Keratinocyte (primary cell): Measurements from ENCODE around the gene MYH6. TPM values are rescaled to one million over a fixed set of nuclear protein-coding genes. Genes with fewer than 3 reads are reported as not detected.

Experiments used
- DNase-seq: peaks from one replicate; pipeline ENCODE4 v3.0.0-alpha.2; 2011; ENCODE audit warnings: low read depth, missing footprints, low spot score
- FAIRE-seq: peaks from 2 replicates; lab custom pipeline; 2011; peaks lifted over from hg19 to GRCh38; lab: Jason Lieb, UNC
- H2AFZ ChIP-seq: 2 replicates; pipeline ENCODE4 v1.6.0; 2012; ENCODE audit warnings: low read length, control low read depth, inconsistent platforms; ENCODE audit not compliant: control insufficient read depth
- H3K27ac ChIP-seq: 2 replicates; pipeline ENCODE4 v1.5.1; 2011; ENCODE audit warnings: low read length; ENCODE audit not compliant: control insufficient read depth, insufficient read depth
- H3K27me3 ChIP-seq: 3 replicates; pipeline ENCODE4 v1.6.0; 2011; ENCODE audit warnings: low read length; ENCODE audit not compliant: control insufficient read depth, insufficient read depth; ENCODE audit errors: extremely low read depth
- H3K36me3 ChIP-seq, 2 experiments: 2 replicates in 1 of 2; 3 replicates in 1 of 2; pipeline ENCODE4 v1.5.1; 2011; ENCODE audit warnings: low read length in 2 of 2, mild to moderate bottlenecking in 1 of 2; ENCODE audit not compliant: control insufficient read depth in 2 of 2, insufficient read depth in 2 of 2; ENCODE audit errors: extremely low read depth in 1 of 2
- H3K4me1 ChIP-seq: 3 replicates; pipeline ENCODE4 v1.5.1; 2011; ENCODE audit warnings: low read length; ENCODE audit not compliant: control insufficient read depth, insufficient read depth; ENCODE audit errors: extremely low read depth
- H3K4me2 ChIP-seq: 3 replicates; pipeline ENCODE4 v1.6.0; 2011; ENCODE audit warnings: low read depth, low read length; ENCODE audit not compliant: control insufficient read depth, insufficient read depth; ENCODE audit errors: extremely low read depth
- H3K4me3 ChIP-seq, 3 experiments: fragments of 200-600 bp in 1 of 3; sonication (generic) in 1 of 3; 2 replicates in 2 of 3; 3 replicates in 1 of 3; pipeline ENCODE4 v1.5.1; 2011 to 2016; ENCODE audit warnings: low read length in 3 of 3, mild to moderate bottlenecking in 3 of 3, control low read depth in 2 of 3, inconsistent platforms in 1 of 3, low read depth in 1 of 3, mixed read lengths in 1 of 3, mixed run types in 1 of 3, moderate library complexity in 1 of 3; ENCODE audit not compliant: control insufficient read depth in 2 of 3, insufficient read depth in 2 of 3; ENCODE audit errors: extremely low read depth in 1 of 3
- H3K79me2 ChIP-seq: 2 replicates; pipeline ENCODE4 v1.6.0; 2012; ENCODE audit warnings: low read length; ENCODE audit not compliant: control insufficient read depth, insufficient read depth
- H3K9ac ChIP-seq: 3 replicates; pipeline ENCODE4 v1.6.0; 2011; ENCODE audit warnings: low read length; ENCODE audit not compliant: control insufficient read depth, insufficient read depth; ENCODE audit errors: extremely low read depth
- H3K9me1 ChIP-seq: 3 replicates; pipeline ENCODE4 v1.6.0; 2011; ENCODE audit warnings: low read length; ENCODE audit not compliant: control insufficient read depth, insufficient read depth; ENCODE audit errors: extremely low read depth
- H3K9me3 ChIP-seq: 2 replicates; pipeline ENCODE4 v1.5.1; 2012; ENCODE audit warnings: low read depth, low read length; ENCODE audit not compliant: control insufficient read depth
- H4K20me1 ChIP-seq: 3 replicates; pipeline ENCODE4 v1.6.0; 2011; ENCODE audit warnings: low read length; ENCODE audit not compliant: control insufficient read depth, insufficient read depth; ENCODE audit errors: extremely low read depth
- EZH2 ChIP-seq: IDR thresholded peaks from one replicate; pipeline ENCODE4 v1.6.1; 2012; ENCODE audit warnings: inconsistent platforms, mild to moderate bottlenecking, low read length, moderate library complexity
- dilution Hi-C: fragments of 300-500 bp; cut with MboI; formaldehyde crosslinking; loops from one replicate; pipeline ENCODE4 v1.7.0; 2020; ENCODE audit warnings: low sequenced_read_pairs; ENCODE audit not compliant: extremely low pct_ligation_motif_present
- polyA plus RNA-seq, 5 experiments: library from polyadenylated mRNA; depleted of rRNA in 3 of 5; stranded (reverse) in 3 of 5; stranded (forward) in 1 of 5; unstranded in 1 of 5; fragments of >200 nt; gene quantifications; 1 replicate in 1 of 5; 2 replicates in 3 of 5; 3 replicates in 1 of 5; pipeline versions ENCODE4 v1.2.1 to v1.2.3, GENCODE V29; 2011 to 2012; ENCODE audit warnings: missing spikeins in 2 of 5, low read depth in 1 of 5, low replicate concordance in 1 of 5
- TF ChIP-seq, protein P1 (sequence below), 3 experiments: IDR thresholded peaks in 1 of 3; conservative IDR thresholded peaks in 1 of 3; optimal IDR thresholded peaks in 1 of 3; 2 replicates in 2 of 3; 3 replicates in 1 of 3; pipeline versions ENCODE3 to v1.5.1; 2011; ENCODE audit warnings: low read length in 3 of 3, mild to moderate bottlenecking in 3 of 3, moderate library complexity in 2 of 3, control low read depth in 1 of 3, inconsistent platforms in 1 of 3; ENCODE audit not compliant: insufficient read depth in 2 of 3; ENCODE audit errors: extremely low read depth in 1 of 3

The MYH6 gene
- polyA plus RNA-seq, 1 donor (not counting 4 experiments of a cell fraction or from before 2014, with no cell fraction given) = not detected

DNA sequence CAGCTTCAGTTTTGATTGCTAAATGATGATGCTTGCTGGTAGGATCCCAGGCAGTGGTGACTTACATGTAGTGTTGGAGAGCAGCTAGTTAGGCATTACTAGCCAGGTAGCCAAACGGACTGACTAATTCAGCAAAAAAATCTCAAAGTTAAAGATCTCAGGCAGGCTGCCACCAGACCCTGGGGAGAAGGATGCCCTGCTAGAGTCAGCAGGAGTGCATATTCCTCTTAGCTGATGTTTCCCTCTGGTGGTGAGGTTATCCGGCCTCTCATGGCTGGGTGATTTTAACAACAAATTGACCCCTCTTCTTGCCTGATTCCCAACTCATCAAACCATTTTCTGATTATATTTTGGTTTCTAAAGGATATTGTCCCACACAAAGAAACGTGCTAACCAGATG is 45.9 kb downstream of the MYH6 start:
- H3K79me2 ChIP-seq = no peaks in the 10 kb centered on the region
- no peak for TF ChIP-seq EZH2
- TF ChIP-seq, protein P1, sequence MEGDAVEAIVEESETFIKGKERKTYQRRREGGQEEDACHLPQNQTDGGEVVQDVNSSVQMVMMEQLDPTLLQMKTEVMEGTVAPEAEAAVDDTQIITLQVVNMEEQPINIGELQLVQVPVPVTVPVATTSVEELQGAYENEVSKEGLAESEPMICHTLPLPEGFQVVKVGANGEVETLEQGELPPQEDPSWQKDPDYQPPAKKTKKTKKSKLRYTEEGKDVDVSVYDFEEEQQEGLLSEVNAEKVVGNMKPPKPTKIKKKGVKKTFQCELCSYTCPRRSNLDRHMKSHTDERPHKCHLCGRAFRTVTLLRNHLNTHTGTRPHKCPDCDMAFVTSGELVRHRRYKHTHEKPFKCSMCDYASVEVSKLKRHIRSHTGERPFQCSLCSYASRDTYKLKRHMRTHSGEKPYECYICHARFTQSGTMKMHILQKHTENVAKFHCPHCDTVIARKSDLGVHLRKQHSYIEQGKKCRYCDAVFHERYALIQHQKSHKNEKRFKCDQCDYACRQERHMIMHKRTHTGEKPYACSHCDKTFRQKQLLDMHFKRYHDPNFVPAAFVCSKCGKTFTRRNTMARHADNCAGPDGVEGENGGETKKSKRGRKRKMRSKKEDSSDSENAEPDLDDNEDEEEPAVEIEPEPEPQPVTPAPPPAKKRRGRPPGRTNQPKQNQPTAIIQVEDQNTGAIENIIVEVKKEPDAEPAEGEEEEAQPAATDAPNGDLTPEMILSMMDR (optimal IDR thresholded peaks at IDR 0.05 in 1 of 3, IDR thresholded peaks at IDR 0.05 in 1 of 3, conservative IDR thresholded peaks at IDR 0.05 in 1 of 3; ENCODE audit: extremely low read depth in 1 of 3, insufficient read depth in 2 of 3, low read length in 3 of 3) = peak; percentile 17 to 43 (median 24)
- no peak overlapping the region for H2AFZ ChIP-seq
- FAIRE-seq = no peak
- H3K27ac ChIP-seq = no peak overlapping the region
- no peaks in the 10 kb centered on the region for H3K9me3 ChIP-seq
- DNase-seq = no peak
- H3K4me1 ChIP-seq = peaks cover 21% of the 10 kb centered on the region
- dilution Hi-C loops = no loop called here
- no peak overlapping the region for H3K4me3 ChIP-seq
- H3K36me3 ChIP-seq = no peaks in the 10 kb centered on the region
- H3K4me2 ChIP-seq = no peak overlapping the region
- H4K20me1 ChIP-seq = no peaks in the 10 kb centered on the region
- H3K27me3 ChIP-seq = no peaks in the 10 kb centered on the region
- H3K9me1 ChIP-seq = no peaks in the 10 kb centered on the region
- H3K9ac ChIP-seq = no peak overlapping the region

DNA sequence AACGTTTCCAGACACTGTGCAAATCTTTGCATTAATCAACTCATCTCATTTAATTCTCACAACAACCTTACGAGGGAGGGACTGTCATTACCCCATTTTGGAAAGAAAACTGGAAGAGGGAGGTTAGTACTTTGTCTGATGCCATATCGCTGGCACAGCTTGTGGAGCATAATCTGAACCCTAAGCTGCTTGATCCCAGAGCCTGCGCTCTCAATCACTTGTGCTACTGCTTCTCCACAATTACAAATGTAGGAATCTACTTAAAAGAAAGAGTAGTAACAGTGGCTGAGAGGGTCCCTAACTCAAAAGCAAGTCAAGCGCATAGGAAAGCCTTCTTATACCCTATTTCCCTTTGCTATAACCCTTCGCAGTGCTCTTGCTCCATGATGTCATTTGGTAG is 46.3 kb downstream of the MYH6 start:
- H3K36me3 ChIP-seq = peaks cover 0 to 2% of the 10 kb centered on the region in 2 experiments
- TF ChIP-seq EZH2 = no peak
- TF ChIP-seq, protein P1 (optimal IDR thresholded peaks at IDR 0.05 in 1 of 3, IDR thresholded peaks at IDR 0.05 in 1 of 3, conservative IDR thresholded peaks at IDR 0.05 in 1 of 3; ENCODE audit: extremely low read depth in 1 of 3, insufficient read depth in 2 of 3, low read length in 3 of 3) = no peak
- H3K27ac ChIP-seq = no peak overlapping the region
- H3K9me3 ChIP-seq = no peaks in the 10 kb centered on the region
- no peaks in the 10 kb centered on the region for H4K20me1 ChIP-seq
- H3K9ac ChIP-seq = no peak overlapping the region
- dilution Hi-C loops = no loop called here
- no peaks in the 10 kb centered on the region for H3K27me3 ChIP-seq
- no peak overlapping the region for H2AFZ ChIP-seq
- H3K4me2 ChIP-seq = no peak overlapping the region
- no peaks in the 10 kb centered on the region for H3K79me2 ChIP-seq
- no peaks in the 10 kb centered on the region for H3K9me1 ChIP-seq
- H3K4me3 ChIP-seq = no peak overlapping the region
- no peak for DNase-seq
- FAIRE-seq = no peak
- peaks cover 18% of the 10 kb centered on the region for H3K4me1 ChIP-seq
